Esophagus muscularis mucosa (tissue), 3 donors: Measurements from ENCODE around the gene DEGS1.

Experiments used
- CTCF ChIP-seq, 3 experiments: fragments of 200-600 bp in 2 of 3; fragments of 450-650 bp in 1 of 3; sonication (generic) in 2 of 3; IDR thresholded peaks; one replicate each; pipeline ENCODE4 v1.5.1; 2017 to 2019; ENCODE audit warnings: antibody characterized with exemption in 3 of 3, mild to moderate bottlenecking in 2 of 3, moderate library complexity in 1 of 3
- POLR2A ChIP-seq: fragments of 450-650 bp; IDR thresholded peaks from one replicate; pipeline ENCODE4 v1.6.1; 2017; ENCODE audit warnings: antibody characterized with exemption, moderate library complexity, mild to moderate bottlenecking, low read depth
- POLR2AphosphoS5 ChIP-seq, 2 donors: sonication (generic); formaldehyde crosslinking; IDR thresholded peaks; one replicate each; pipeline ENCODE4 v1.6.1; 2017; ENCODE audit warnings: antibody characterized with exemption in 2 of 2

GRCh38 chr1:224133741-224134299, 49.2 kb upstream of the DEGS1 start:
- no peak for TF ChIP-seq POLR2A
- TF ChIP-seq CTCF (IDR thresholded peaks at IDR 0.05), result no peak
- no peak for TF ChIP-seq POLR2AphosphoS5 (IDR thresholded peaks at IDR 0.05)
